B cell (primary cell): ENCODE results near the gene GPAT3. TPM values are rescaled to one million over a fixed set of nuclear protein-coding genes. Genes with fewer than 3 reads are reported as not detected.

ENCODE experiments used
- ATAC-seq: fragments of 200-7000 bp; cut with Tn5 transposase; one replicate; pipeline ENCODE4 v1.10.0; 2021; ENCODE audit warnings: low read depth, mild to moderate bottlenecking, moderate number of reproducible peaks, moderate library complexity
- CTCF ChIA-PET: fragments of 350-600 bp; sonication (Branson Sonifier 250); formaldehyde crosslinking; loops from one replicate; lab custom pipeline; 2021; ENCODE audit warnings: antibody characterized with exemption, inconsistent platforms; lab: Charles Lee
- POLR2A ChIA-PET: fragments of 350-600 bp; sonication (Branson Sonifier 250); formaldehyde crosslinking; loops from one replicate; lab custom pipeline; 2021; ENCODE audit warnings: antibody characterized with exemption; lab: Charles Lee
- DNase-seq: peaks from one replicate; pipeline ENCODE4 v3.0.0; 2013
- H2AFZ ChIP-seq: 2 replicates; pipeline ENCODE4 v1.6.1; 2012; ENCODE audit warnings: mild to moderate bottlenecking, low read depth, low read length; ENCODE audit not compliant: insufficient read depth, poor library complexity, severe bottlenecking
- H3K27ac ChIP-seq, 2 donors: 1 replicate in 1 of 2; 2 replicates in 1 of 2; pipeline ENCODE4 v1.5.1; 2012 to 2013; ENCODE audit warnings: low read length in 2 of 2, mild to moderate bottlenecking in 2 of 2, moderate library complexity in 1 of 2
- H3K27me3 ChIP-seq, 4 experiments: fragments of 200-600 bp in 1 of 4; sonication (generic) in 1 of 4; replicated peaks in 1 of 4; 1 replicate in 2 of 4; 2 replicates in 2 of 4; pipeline versions ENCODE4 v1.6.1 to v1.7.0; 2013 to 2016; ENCODE audit warnings: low read length in 3 of 4, mild to moderate bottlenecking in 2 of 4, mixed read lengths in 1 of 4, moderate library complexity in 1 of 4; ENCODE audit not compliant: insufficient read depth in 4 of 4, control insufficient read depth in 3 of 4; ENCODE audit errors: control extremely low read depth in 1 of 4
- H3K36me3 ChIP-seq, 2 experiments: replicated peaks in 1 of 2; 1 replicate in 1 of 2; 2 replicates in 1 of 2; pipeline versions ENCODE4 v1.6.1 to v1.7.1; 2013; ENCODE audit warnings: low read length in 1 of 2; ENCODE audit not compliant: insufficient read depth in 2 of 2, control insufficient read depth in 1 of 2; ENCODE audit errors: control extremely low read depth in 1 of 2, extremely low read depth in 1 of 2
- H3K4me1 ChIP-seq, 2 donors: fragments of 200-600 bp in 1 of 2; sonication (generic) in 1 of 2; 1 replicate in 1 of 2; 2 replicates in 1 of 2; pipeline versions ENCODE4 v1.5.1 to v1.6.1; 2013 to 2017; ENCODE audit warnings: low read length in 2 of 2; ENCODE audit not compliant: control insufficient read depth in 2 of 2, insufficient read depth in 2 of 2
- H3K4me2 ChIP-seq: replicated peaks from 2 replicates; pipeline ENCODE3; 2012; ENCODE audit warnings: mild to moderate bottlenecking, low read depth, low read length; ENCODE audit not compliant: poor library complexity, severe bottlenecking
- H3K4me3 ChIP-seq, 5 experiments: fragments of 200-600 bp in 1 of 5; sonication (generic) in 1 of 5; 1 replicate in 3 of 5; 2 replicates in 2 of 5; pipeline versions ENCODE4 v1.5.1 to v1.7.0; 2011 to 2016; ENCODE audit warnings: low read length in 4 of 5, mild to moderate bottlenecking in 4 of 5, low read depth in 2 of 5, control low read depth in 1 of 5, moderate library complexity in 1 of 5; ENCODE audit not compliant: insufficient read depth in 1 of 5; ENCODE audit errors: control extremely low read depth in 1 of 5, extremely low read depth in 1 of 5
- H3K79me2 ChIP-seq: fragments of 200-600 bp; sonication (generic); one replicate; pipeline ENCODE4 v1.6.0; 2016; ENCODE audit warnings: low read length; ENCODE audit not compliant: control insufficient read depth, insufficient read depth
- H3K9ac ChIP-seq: fragments of 200-600 bp; sonication (generic); 2 replicates; pipeline ENCODE4 v1.6.1; 2017; ENCODE audit warnings: mild to moderate bottlenecking, low read length, moderate library complexity
- H3K9me3 ChIP-seq, 3 donors: one replicate each; pipeline versions ENCODE4 v1.6.1 to v1.7.1; 2013; ENCODE audit warnings: low read length in 2 of 3; ENCODE audit not compliant: control insufficient read depth in 2 of 3, insufficient read depth in 1 of 3; ENCODE audit errors: control extremely low read depth in 1 of 3
- H4K20me1 ChIP-seq: 2 replicates; pipeline ENCODE4 v1.6.0; 2012; ENCODE audit warnings: mild to moderate bottlenecking, low read length; ENCODE audit not compliant: insufficient read depth, control insufficient read depth, poor library complexity, severe bottlenecking
- H3K27ac Mint-ChIP-seq: one replicate; pipeline ENCODE4 v1.8.0; 2021; ENCODE audit warnings: mixed read lengths
- H3K27me3 Mint-ChIP-seq: one replicate; pipeline ENCODE4 v1.8.0; 2021; ENCODE audit warnings: mixed read lengths
- H3K4me1 Mint-ChIP-seq: one replicate; pipeline ENCODE4 v1.8.0; 2021; ENCODE audit warnings: mixed read lengths
- H3K4me3 Mint-ChIP-seq: one replicate; pipeline ENCODE4 v1.8.0; 2021; ENCODE audit warnings: mixed read lengths
- H3K9me3 Mint-ChIP-seq: one replicate; pipeline ENCODE4 v1.8.0; 2022; ENCODE audit warnings: mixed read lengths; ENCODE audit not compliant: insufficient read depth
- CTCF ChIP-seq: fragments of 200-600 bp; IDR thresholded peaks from one replicate; pipeline ENCODE4 v1.8.0; 2022; ENCODE audit warnings: antibody characterized with exemption, mild to moderate bottlenecking
- EZH2 ChIP-seq: IDR thresholded peaks from 2 replicates; pipeline ENCODE4 v1.6.1; 2012; ENCODE audit warnings: borderline replicate concordance, low read depth, mild to moderate bottlenecking, moderate library complexity, low read length; ENCODE audit not compliant: insufficient read depth, poor library complexity, severe bottlenecking
- WGBS: methylation state at CpG from one replicate; pipeline ENCODE4 v1.1.5; 2013; ENCODE audit warnings: missing lambda C conversion rate; ENCODE audit not compliant: insufficient coverage; 5-methylcytosine and 5-hydroxymethylcytosine counted together
- intact Hi-C: fragments of 100-400 bp; cut with micrococcal nuclease; formaldehyde crosslinking; loops from one replicate; pipeline ENCODE4 v1.10.0; 2022
- polyA plus RNA-seq: library from polyadenylated mRNA; depleted of rRNA; stranded (reverse); fragments of >200 nt; gene quantifications from 2 replicates; pipeline ENCODE4 v1.2.3, GENCODE V29; 2012
- total RNA-seq, 2 donors: library from RNA; stranded (reverse); fragments of 120-200 nt in 1 of 2; gene quantifications; 1 replicate in 1 of 2; 2 replicates in 1 of 2; pipeline versions ENCODE4 v1.2.3 to v1.2.4, GENCODE V29; 2013 to 2022

GPAT3 gene
- total and polyA plus RNA-seq, 2 donors (not counting 1 experiment from before 2014, with no cell fraction given), result 0.06 to 0.89 TPM

- Mint-ChIP-seq H3K4me1 (no peaks in the 10 kb centered on the region), H3K9me3 (no peaks in the 10 kb centered on the region), H3K27ac (no peak overlapping the region), H3K27me3 (no peaks in the 10 kb centered on the region), H3K4me3 (no peak overlapping the region)
- H3K4me1 ChIP-seq, result no peaks in the 10 kb centered on the region
- H3K27ac ChIP-seq, result no peak overlapping the region
- POLR2A ChIA-PET, result no interaction called here
- no peak overlapping the region for H3K9ac ChIP-seq
- H3K79me2 ChIP-seq, result no peaks in the 10 kb centered on the region
- DNase-seq (no peak), ATAC-seq (no peak)
- H3K4me3 ChIP-seq, result no peak overlapping the region
- TF ChIP-seq EZH2 (no peak), CTCF (no peak)
- H3K4me2 ChIP-seq, result no peak overlapping the region
- WGBS, result 97% methylated on average over 3 of the region's 3 CpGs
- H2AFZ ChIP-seq, result no peak overlapping the region
- intact Hi-C loops, result no loop called here
- H4K20me1 ChIP-seq, result no peaks in the 10 kb centered on the region
- H3K36me3 ChIP-seq, result no peaks in the 10 kb centered on the region
- no peaks in the 10 kb centered on the region for H3K9me3 ChIP-seq
- no peaks in the 10 kb centered on the region for H3K27me3 ChIP-seq
- CTCF ChIA-PET, result no interaction called here
Measured at GRCh38 chr4:83589279-83589678, 53.4 kb downstream of the GPAT3 start.

- H3K27me3 ChIP-seq, result no peaks in the 10 kb centered on the region
- 100% methylated on average over 1 of the region's 4 CpGs for WGBS
- Mint-ChIP-seq H3K27ac (no peak overlapping the region), H3K27me3 (no peaks in the 10 kb centered on the region), H3K4me1 (no peaks in the 10 kb centered on the region), H3K4me3 (no peak overlapping the region), H3K9me3 (no peaks in the 10 kb centered on the region)
- no peaks in the 10 kb centered on the region for H3K79me2 ChIP-seq
- H3K9me3 ChIP-seq, result peaks cover 0 to under 1% (median 0%) of the 10 kb centered on the region in 3 donors
- DNase-seq (no peak), ATAC-seq (no peak)
- H3K36me3 ChIP-seq, result no peaks in the 10 kb centered on the region
- no peak overlapping the region for H3K4me3 ChIP-seq
- intact Hi-C loops, result no loop called here
- TF ChIP-seq CTCF, result no peak
- no peak for TF ChIP-seq EZH2
- H3K27ac ChIP-seq, result no peak overlapping the region
- H3K4me1 ChIP-seq, result no peaks in the 10 kb centered on the region
- CTCF ChIA-PET, result no interaction called here
- H3K4me2 ChIP-seq, result no peak overlapping the region
- no peak overlapping the region for H3K9ac ChIP-seq
- H2AFZ ChIP-seq, result no peak overlapping the region
- no peaks in the 10 kb centered on the region for H4K20me1 ChIP-seq
- POLR2A ChIA-PET, result no interaction called here
Measured at GRCh38 chr4:83591056-83591455, 55.1 kb downstream of the GPAT3 start.
